NCI-H1105 treated with DMSO at 0.1 percent for 48 hours (cell line): Measurements from ENCODE around the gene RNF41.

Source experiments
- DNase-seq: peaks from one replicate; lab custom pipeline; 2025; lab: John Stamatoyannopoulos, UW

RNF41 gene

DNA sequence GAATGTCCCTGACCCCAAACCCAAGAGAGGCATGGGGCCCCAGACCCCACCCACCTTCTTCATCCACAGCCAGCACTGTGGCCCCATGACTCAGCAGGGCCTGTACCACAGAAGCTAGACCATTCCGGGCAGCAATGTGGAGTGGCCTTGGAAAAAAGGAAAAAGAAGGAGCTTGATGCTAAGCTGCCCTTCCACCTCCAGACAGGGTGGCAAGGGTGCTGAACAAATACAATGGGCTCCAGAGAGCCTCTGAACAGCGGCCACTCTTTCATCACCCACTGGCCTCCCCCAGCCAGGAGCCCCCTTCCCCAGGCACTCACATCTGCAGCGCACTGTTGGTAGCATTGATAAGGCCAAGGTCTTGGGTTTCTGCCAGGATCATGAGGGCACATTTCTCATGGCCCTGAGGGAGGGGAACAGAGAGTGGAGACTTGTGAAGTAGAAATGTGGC lies 22.0 kb upstream of the RNF41 start:
- no peak for DNase-seq

DNA sequence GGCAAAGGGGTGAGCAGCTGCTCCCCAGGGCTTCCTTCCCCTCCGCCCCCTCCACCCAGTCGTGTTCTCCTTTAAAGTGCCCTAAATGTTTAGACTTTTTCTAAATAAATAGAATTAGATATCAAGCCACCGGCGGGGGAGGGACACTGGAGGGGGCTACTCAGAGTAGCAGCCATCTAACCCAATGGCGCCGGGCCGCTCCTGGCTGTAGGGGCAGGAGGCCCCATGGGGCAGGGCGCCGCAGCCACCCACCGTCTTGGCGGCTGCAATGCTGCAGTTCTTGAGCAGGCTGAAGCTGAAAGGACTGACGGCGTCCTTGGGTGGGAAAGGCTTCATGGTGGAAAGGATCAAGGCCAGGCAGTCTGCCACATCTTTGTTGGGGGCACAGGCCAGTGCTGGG lies 21.3 kb upstream of the RNF41 start:
- DNase-seq: no peak

DNA sequence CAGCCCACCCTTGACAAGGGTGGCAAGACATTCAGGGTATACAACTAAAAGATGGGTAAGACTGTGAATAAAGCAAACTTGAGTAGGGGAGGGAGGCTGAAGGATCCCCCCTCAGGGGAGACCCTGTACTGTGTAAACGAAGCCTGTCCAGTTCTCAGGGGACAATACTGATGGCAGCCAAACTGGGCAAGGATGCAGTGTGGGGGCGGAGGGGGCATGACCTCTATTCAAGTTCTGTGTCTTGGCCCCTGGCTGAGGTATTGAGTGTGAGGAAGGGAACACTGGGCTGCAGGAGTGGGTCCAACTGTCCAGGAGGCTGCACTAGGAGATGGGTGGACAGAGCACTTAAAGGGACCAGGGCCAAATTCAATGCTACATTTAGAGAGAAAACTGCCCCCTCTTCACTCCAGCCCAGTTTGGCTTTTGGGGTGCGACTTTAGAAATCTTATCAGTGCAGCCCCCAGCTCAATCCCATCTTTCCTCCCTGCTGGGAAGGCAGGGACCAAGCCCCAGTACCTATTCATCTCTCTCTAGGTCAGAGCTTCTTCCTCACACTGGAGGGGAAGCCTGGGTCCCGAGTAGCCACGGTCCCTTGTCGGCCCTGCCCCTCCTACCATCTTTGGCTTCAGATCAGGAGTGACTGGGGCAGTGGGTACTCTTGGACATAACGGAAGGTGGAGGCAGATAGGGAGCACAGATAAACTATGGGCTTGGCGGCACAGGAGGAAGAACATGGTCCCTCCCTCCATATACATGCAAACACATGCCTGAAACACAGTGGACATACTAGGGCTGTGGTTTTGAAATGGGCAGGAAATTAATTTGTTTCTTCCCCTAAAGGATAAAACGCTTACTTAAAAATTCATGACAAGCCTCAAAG lies 19.9 kb upstream of the RNF41 start:
- DNase-seq: no peak

DNA sequence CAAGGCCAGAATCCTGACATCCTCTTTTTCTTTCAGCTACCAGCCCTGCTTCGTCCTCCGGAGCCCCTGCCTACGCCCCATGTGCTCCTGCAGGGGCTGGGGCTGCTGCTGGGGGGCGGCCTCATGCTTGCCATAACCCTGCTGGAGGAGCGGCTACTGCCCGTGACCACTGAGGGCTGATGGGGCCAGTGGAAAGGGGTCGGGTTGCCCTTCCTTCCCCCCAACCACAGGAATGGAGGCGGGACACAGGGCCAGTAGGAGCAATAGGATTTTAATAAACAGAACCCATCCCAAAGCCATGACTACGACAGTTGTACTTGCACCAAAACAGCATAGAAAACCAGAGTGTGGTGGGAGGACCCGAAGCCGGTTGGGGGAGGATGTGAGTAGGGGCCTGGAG lies 15.8 kb upstream of the RNF41 start:
- no peak for DNase-seq

DNA sequence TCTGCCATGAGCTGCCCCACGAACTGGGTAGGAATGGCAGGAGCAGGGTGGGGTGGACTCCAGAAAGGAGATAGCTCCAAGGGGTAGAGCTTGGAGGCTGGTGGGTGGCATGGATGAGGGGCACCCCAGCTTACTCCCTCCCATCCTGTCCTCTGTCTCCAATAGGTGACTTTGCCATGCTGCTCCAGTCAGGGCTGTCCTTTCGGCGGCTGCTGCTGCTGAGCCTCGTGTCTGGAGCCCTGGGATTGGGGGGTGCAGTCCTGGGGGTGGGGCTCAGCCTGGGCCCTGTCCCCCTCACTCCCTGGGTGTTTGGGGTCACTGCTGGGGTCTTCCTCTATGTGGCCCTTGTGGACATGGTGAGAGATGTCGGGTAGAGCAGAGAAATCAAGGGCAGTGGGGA lies 15.3 kb upstream of the RNF41 start:
- no peak for DNase-seq

DNA sequence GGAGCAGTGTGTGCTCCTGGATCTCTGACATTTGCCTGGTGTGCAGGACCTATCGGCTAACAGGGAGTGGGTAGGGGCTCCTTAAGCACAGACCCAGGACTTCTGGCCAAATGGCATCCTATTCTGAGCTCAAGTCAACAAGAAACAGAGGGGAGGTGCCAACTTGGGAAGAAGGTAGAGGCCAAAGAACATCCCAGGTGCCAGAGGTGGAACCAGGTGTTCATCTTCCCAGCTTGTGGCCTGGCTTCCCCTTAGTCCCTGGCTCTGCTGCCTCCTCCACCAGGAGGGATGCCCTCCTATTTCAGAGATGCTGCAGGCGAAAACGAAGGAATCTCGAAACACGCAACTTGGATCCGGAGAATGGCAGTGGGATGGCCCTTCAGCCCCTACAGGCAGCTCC lies 14.4 kb upstream of the RNF41 start:
- no peak for DNase-seq

DNA sequence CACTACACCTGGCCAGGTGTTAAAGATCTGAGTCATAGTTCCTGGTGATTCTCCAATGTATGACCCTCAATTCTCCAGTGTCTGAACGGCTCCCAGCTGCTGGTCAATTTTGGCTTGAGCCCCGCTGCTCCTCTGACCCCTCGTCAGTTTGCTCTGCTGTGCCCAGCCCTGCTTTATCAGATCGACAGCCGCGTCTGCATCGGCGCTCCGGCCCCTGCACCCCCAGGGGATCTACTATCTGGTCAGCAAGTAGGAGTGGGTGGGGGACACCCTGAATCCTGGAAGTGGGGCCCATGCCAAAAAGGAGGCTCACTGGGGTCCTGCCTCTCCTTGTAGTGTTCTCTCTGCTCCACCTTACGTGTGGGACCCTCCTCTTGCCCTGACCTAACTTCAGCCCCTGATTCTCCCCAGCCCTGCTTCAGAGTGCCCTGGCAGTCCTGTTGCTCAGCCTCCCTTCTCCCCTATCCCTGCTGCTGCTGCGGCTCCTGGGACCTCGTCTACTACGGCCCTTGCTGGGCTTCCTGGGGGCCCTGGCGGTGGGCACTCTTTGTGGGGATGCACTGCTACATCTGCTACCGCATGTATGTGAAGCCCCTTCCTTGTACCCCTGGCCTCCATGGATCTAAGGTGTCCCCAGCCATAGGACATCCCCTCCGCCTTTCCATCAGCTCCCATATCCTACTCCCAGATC lies 13.2 kb upstream of the RNF41 start:
- DNase-seq: no peak

DNA sequence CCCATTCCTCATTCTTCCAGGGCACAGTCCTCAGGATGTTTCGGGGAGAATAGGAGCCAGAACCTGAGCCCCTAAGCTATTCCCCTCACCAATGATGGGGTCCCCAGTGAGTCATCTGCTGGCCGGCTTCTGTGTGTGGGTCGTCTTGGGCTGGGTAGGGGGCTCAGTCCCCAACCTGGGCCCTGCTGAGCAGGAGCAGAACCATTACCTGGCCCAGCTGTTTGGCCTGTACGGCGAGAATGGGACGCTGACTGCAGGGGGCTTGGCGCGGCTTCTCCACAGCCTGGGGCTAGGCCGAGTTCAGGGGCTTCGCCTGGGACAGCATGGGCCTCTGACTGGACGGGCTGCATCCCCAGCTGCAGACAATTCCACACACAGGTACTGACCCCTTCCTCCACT lies 9.5 kb upstream of the RNF41 start:
- no peak for DNase-seq

DNA sequence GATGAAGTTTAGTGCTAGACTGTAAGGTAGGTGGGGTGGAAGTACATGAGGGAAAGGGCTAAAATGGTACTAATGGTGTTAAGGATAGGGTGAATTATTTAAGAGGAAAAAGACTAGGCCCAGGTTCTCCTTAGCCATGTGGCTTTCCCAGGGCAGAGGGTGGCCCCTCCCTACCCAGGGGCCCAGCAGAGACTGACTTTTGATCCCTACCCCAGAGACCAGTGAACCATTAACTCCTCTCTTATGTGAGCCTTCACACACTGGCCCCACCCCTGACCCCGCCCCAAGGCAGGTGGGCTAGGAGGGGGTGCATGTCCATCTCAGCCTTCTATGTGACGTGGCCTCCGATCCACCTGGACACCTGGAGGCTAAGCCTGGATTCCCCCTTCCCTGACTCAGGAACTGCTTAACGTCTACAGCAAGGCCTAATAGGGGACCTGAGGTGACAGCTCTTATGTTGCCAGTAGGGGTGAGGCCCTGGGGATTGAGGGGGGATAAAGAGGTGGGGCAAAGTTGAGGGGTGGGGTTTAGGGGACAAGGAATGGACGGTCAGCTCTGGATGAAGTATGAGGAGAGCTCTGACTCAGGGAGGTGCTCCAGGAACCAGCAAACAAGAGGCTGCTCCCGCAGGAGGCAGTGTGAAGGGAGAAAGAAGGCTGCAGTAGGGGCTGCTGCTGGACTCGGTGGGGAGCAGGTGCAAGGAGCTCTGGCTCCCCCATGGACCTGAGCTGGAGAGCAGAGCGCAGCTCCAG lies 8.9 kb upstream of the RNF41 start:
- no peak for DNase-seq

DNA sequence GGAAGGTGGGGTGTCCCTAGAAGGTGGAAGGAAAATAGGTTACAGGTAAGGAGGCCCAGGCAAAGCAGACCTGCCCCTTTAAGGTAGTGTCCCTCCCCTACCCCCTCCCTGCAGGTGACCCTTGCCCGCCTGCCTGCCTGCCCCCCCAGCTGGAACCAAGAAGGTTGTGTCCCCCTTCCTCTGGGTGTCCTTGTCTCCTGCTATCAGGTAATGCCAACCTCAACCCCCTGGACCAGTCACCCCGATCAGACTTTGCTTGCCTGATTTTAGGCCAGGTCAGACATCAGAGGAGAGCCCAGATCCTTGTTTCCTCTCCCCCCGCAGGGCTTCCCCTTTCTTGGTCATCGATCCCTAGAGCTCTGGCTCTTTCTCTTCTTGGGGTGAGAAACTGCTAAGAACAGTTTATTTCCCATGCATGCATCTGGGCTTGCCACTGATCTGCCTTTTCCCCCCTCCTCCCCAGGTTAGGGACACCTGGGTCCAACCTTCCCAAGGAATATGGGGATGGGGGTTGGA lies 8.3 kb upstream of the RNF41 start, which contains the start of gene SLC39A5:
Gene SLC39A5 (plus strand): TSS at position 136 of the 516 bp plus-strand sequence. CDS start 1,224 bp downstream, outside the sequence.
- DNase-seq: no peak

DNA sequence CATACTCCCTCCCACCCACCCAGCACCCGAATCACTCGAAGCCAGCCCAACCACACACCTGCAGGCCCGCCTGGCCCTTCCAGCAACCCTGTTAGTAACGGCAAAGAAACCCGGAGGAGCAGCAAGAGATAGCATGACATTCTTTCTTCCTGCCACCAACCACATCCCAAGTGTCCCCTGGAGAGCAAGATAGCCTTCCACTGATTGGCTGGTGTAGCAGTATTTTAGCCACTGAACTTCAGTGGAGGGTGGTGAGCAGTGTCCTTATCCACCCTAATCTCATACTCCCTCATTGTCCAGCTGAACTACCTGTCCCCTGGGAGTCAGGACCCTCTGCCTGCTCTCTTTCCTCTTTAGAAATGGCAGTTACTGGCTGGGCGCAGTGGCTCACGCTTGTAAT lies 7.4 kb upstream of the RNF41 start:
- DNase-seq: no peak

DNA sequence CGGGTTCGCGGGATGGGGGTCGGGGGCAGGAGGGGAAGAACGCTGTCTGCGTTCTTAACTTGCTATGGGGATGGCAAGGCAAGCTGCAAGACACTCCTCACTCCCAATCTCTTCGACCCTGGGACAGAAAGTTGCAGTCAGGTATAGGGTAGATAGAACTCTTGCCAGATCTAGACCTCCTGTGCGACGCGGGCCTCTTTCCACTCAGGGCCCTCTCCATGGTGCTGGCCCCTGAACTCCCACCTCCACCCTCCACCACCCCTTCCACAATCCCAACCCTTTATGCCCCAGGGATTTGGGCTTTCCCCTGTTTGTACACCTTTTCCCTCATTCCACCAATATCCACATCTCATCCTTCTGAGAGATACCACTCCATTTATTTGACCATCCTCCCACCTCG lies 3.2 kb upstream of the RNF41 start:
- no peak for DNase-seq

DNA sequence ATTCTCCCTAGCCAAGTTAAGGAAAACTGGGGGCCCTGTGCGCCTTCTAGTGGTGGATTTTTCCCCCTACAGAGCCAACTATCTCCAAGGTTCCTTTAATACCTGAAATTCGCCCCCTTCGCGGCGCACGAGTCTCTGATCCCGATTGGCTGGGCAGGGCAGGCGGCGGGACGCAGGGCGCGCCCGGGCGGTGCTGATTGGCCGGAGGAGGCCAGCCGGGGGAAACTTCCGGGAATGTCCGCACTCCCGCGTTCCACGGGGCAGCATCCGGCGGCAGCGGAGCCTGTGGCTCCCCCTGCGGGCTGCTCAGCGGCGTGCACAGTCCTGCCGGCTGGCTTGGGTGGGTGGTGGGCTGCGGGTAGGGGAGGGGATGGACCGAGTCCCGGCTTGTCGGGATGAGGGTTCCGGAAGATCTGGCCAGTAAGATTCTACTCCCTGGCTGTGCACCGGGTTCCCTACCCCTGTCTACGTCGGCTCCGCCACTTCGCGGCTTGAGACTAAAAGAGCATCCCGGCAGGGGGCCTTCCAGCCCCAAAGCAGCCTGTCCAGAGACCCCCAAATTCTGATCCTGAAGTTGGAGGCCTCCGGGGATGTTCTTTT lies 2.5 kb upstream of the RNF41 start, which contains the start of gene NABP2:
Gene NABP2 (plus strand): TSS at position 241 of the 600 bp plus-strand sequence. CDS start 515 bp downstream, outside the sequence.
- peak; percentile 90 for DNase-seq

DNA sequence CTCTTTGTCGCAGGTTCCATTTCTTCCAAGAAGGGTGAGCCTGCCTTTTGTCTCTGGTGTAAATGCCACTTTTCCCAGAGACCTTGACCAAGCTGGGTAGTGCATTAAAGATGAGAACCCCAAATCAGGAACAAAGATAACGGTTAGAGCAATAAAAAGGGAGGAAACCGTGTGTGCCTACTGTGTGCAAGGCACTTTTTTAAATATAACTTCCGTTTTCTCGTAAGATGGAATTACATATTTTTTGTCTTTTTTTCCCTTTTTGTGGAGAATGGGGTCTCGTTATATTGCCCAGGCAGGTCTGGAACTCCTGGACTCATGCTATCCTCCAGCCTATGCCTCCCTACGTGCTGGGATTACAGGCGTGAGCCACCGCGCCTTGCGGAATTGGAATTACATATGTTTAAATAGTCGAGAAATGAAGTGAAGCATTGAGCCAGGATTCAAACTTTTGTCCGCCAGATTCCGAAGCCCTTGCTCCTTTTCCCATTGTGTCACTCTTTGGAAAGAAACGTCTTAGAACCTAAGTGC lies 1.9 kb upstream of the RNF41 start:
- DNase-seq: no peak

DNA sequence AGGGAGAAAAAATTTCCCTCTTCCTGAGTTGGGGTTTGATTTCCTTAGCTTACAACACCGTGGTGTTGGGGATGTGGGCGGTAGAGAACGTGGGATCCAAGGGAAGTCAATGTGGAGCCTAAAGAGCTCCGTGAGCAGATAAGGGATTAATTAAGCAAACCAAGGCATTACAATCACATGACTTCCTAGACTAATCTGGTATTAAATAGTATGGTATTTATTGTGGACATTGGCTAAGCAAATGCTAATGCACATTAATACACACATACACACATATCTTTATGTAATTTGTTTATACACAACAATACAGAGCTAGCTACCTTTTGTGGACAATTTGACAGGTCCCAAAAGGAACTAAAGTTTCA lies 791 bp upstream of the RNF41 start:
- DNase-seq: no peak

DNA sequence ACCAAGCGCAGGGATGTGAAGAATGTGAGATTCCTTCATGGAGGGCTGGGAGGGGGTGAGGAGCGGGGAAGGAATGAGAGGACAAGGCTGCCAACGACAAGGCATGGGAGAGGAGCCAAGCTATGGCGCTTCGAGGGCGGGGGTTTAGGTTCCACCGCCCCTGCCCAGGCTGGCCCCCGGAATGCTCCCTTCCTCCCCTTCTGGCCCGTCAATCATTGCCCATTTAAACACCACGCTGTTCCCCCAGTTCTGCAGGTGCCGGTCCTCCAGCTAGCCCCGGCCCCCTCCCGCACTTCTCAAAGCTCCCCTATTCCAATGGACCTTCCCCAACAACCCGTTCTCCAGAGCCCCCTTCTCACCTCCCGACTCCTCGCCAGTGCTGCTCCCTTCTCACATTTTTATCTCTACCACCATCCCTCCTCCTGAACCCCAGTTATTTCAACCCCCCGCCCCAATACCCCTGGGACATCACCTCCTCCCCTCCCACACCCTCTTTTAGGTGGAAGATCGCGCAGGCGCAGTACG lies 428 bp downstream of the RNF41 start:
- peak; percentile 24 for DNase-seq

DNA sequence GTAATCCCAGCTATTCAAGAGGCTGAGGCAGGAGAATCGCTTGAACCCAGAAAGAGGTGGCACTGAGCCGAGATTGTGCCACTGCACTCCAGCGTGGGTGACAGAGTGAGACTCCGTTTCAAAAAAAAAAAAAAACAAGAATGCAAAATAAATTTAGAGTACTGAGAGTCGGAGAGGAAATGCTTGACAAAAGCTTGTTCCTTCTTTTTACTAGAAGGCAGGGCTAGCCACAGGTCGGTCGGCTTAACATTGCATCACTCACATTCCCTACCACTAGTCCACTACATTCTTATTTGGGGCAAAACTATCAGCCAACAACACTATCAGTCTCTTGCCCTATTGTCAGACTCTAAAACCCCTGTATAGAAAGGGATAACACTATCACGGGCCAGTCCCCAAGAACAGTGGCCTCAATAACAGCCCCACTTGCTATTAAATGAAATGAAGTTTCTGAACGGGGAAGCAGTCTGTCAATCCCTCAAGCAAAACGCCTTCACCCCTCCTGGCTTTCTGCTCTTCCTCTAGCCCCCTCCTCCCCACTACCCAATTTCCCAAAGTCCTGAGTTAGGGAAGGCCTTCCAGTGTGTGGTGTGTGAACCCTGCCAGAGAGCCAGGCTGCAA lies 1.0 kb downstream of the RNF41 start:
- no peak for DNase-seq

DNA sequence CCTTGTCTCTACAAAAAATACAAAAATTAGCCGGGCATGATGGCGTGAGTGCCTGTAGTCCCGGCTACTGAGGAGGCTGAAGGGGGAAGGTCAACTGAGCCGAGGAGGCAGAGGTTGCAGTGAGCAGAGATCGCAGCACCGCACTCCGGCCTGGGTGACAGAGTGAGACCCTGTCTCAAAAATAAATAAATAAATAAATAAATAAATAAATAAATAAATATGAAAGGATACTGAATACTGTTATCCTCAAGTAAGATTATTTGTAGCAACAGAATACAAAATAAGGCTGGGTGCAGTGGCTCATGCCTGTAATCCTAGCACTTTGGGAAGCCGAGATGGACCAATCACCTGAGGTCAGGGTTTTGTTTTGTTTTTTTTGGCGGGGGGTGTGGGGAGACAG lies 1.9 kb downstream of the RNF41 start:
- no peak for DNase-seq

DNA sequence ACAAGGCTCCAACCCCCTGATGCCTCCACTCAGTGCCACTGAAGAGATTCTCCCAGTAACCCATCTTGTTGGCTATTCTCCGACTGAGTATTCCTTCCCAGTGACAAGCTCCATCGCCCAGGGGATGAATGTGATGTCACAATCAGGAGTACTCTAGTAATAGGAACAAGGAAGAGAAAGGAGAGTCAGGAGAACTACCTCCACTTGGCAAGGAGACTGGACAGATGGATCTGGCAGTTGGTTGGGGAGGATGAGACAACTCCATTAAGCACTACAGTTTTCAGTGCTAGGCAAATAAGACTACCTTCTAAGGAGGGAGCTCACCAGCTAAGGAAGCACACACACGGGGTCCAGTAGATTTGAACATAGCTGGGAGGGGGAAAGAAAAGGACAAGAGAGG lies 5.3 kb downstream of the RNF41 start:
- DNase-seq: no peak

DNA sequence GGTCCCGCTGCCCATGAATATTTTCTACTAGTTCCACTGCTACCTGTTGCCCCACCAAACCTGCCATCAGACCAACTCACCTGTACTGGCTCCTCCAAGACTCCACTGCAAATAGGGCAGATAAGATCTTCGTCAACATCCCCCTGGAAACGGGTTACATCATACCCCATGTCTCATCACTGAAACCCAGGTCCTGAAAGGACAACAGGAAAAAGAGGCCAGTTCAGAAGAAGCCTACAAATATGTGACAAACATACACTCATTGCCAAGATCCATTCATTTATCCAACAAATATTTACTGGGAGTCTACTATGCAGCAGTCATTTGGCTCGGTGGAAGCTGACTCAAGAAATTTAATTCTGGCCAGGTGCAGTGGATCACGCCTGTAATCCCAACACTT lies 7.8 kb downstream of the RNF41 start:
- no peak for DNase-seq

DNA sequence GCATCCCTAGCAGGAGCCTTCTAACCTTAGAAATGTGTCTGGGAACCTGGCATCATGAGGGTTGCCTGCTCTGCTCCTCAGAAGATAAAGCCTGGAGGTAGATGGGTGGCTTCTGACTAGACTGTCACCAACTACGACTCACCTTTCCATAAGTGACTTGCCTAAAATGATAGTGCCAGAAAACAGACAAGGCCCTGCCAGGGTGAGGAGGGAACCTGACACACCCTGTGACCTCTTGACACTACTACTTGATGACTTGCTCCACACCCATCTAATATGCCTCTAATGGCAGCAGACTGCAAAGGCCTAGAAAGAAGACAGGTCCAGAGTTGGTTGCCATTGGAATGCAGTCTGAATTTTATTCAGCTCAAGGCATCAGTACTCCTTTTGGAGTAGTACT lies 9.4 kb downstream of the RNF41 start:
- DNase-seq: no peak
